LNCaP clone FGC (cell line): ENCODE data around the gene DLX5.

ENCODE experiments used
- DNase-seq: peaks from one replicate; pipeline ENCODE4 v3.0.0-alpha.2; 2011; ENCODE audit warnings: low read depth
- H3K4me3 ChIP-seq: 2 replicates; pipeline ENCODE4 v1.5.1; 2011; ENCODE audit warnings: mild to moderate bottlenecking, low read depth, low read length, control low read depth
- TF ChIP-seq, protein P1 (sequence below): IDR thresholded peaks from 2 replicates; pipeline ENCODE4 v1.5.1; 2012; ENCODE audit warnings: mild to moderate bottlenecking; ENCODE audit not compliant: control insufficient read depth, insufficient read depth; ENCODE audit errors: extremely low read depth

DLX5 gene

DNA sequence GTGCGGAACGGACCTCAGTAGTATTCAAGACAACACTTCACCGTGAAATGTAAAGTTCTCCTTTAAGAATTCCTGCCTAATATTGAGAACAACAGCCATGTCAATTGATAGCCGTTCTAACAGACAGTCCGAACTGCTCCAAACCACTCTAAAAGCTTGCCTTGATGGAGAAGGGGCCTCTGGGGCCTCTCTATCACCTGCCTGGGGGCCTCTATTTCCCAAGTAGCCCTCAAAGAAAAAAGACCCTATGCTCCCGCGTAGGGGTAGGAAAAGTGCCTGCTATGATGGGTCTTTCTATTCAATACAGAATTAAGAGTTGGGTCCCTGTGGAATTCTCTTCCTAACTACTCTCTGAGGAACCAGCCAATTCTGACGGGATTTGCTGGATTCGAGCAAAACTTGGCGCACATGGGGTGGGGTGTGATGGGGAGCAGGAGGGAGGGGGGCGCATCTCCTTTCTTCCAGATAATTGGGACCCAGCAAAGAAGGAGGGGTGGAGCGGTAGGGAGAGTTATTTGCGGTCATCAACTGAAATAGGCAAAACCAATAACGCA, 27.6 kb downstream of the DLX5 start:
- DNase-seq = no peak

DNA sequence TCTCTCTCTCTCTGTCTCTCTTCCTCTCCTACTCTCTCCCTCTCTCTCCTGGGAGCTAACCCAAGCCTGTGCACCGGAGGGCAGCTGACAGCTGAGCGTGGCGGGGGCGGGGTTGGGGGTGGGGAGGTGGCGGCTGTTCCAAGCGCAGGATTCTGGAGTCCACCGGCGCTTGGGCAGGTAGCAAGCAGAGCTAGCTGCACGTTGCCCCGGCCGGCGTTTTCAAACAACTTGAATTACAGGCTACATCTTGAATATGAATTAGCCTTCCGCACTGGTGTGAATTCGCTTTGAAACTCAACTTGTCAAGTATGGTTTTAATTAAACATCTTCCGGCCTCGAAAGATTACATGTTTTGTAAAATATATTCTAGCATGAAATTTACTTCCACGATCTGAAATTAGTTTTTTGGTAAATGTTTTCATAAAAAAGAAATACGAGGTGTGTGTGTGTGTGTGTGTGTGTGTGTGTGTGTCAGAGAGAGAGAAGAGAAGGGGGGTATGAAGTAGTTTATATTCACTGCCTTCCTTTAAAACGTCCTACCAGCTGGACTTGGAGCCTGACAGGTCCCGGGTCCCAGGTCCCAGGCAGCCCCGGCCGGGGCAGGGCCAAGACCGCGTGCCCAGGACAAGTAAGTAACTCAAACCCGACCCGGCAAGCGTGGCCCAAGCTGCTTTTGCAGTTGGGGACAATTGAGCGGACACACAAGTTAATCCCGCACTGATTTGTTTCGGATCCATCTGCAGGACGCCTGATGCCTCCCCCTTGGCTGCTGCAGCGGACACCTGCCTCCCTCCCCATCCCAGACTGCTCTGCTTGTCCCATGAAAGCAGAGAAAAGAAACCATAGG, 28.3 kb downstream of the DLX5 start:
- TF ChIP-seq, protein P1, sequence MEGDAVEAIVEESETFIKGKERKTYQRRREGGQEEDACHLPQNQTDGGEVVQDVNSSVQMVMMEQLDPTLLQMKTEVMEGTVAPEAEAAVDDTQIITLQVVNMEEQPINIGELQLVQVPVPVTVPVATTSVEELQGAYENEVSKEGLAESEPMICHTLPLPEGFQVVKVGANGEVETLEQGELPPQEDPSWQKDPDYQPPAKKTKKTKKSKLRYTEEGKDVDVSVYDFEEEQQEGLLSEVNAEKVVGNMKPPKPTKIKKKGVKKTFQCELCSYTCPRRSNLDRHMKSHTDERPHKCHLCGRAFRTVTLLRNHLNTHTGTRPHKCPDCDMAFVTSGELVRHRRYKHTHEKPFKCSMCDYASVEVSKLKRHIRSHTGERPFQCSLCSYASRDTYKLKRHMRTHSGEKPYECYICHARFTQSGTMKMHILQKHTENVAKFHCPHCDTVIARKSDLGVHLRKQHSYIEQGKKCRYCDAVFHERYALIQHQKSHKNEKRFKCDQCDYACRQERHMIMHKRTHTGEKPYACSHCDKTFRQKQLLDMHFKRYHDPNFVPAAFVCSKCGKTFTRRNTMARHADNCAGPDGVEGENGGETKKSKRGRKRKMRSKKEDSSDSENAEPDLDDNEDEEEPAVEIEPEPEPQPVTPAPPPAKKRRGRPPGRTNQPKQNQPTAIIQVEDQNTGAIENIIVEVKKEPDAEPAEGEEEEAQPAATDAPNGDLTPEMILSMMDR = no peak
- H3K4me3 ChIP-seq = no peak overlapping the region
- no peak for DNase-seq

More for the DNA sequence above, 27.6 kb downstream of the DLX5 start:
- H3K4me3 ChIP-seq = no peak overlapping the region
- TF ChIP-seq, protein P1 = no peak

DNA sequence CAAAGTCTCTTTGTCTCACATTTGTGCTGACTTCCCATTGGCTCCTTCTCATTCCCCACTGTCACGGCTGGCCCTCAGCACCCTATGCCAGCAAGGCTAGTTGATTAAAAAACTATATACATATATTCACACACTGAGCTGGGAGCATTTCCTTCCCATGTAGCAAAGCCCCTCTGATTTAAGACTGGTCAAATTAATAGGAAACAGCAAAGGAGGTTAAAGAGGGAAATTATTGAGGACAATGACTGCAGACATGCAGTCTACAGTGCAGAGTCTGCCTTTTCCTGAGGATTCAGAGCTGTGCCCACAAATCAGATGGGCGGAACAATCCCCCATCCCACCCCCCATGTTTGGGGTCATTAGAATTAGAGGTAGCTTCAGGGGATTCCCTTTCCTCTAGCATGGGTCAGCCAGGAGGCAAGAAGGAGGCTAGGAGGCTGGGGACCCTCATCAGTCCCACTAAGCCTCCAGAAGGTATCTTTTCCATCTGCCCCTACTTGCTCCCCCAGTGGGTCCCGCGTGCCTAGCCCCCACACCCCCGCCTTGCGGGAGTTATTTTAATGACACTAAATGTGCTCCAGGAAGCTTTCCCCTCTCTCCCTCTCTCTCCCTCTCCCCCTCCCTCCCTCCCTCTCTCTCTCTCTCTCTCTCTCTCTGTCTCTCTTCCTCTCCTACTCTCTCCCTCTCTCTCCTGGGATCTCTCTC, 29.1 kb downstream of the DLX5 start:
- TF ChIP-seq, protein P1 = no peak
- no peak for DNase-seq
- H3K4me3 ChIP-seq = no peak overlapping the region

DNA sequence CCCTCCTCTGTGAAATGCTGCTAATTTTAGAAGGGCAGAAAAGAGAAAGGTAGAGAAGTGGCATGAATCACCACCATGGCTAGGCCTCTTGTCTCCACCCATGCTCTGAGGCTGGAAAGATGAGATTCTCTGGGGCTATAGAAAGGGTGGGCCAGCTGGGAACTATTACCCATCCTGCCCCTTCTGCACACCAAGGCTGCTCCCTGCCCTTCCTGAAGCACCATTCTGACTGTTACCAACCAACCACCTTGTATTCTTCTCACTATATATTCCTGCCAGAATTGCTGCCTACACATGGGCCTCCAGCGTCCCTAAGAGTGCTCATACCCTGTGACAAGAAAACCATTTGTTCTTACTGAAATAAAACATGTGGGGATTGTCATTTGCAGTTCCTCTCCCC, 30.7 kb downstream of the DLX5 start:
- H3K4me3 ChIP-seq = no peak overlapping the region
- DNase-seq = no peak
- TF ChIP-seq, protein P1 = no peak

DNA sequence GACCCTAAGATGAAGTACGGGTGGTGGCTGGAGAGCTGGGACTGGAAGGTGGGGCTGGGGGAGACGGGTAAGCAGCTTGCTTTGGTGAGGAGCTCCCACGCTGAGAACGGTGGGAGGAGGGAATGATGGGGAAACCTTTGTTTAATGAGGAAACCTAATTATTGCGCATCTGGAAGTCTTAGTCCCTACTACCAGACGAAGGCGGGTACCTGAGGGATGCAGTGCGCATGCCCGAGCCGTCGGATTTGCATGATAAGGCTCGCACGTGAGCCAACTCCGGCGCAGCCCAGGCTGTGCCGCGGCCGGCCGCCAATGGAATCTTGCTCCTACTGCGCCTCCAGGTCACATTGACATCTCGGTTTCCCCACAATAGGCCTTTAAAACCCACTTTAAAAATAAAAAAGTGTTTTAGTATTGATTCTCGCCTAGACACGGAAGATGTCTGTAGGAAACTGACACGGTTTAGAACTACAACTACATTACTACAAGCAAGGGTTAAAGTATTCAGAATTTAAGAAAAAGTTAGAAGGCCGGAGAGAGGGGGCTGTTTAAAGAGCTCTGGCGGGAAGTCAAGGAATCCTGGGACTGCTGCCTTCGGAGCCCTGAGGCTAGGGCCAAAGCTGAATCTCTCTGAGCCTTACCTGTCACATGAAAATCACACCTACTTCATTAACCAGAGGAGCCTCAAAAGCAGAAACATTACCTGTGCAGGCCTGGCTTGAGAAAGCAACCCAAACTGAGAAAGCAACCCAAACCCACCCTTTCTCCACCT, 31.4 kb downstream of the DLX5 start:
- no peak overlapping the region for H3K4me3 ChIP-seq
- no peak for DNase-seq
- TF ChIP-seq, protein P1 = no peak

DNA sequence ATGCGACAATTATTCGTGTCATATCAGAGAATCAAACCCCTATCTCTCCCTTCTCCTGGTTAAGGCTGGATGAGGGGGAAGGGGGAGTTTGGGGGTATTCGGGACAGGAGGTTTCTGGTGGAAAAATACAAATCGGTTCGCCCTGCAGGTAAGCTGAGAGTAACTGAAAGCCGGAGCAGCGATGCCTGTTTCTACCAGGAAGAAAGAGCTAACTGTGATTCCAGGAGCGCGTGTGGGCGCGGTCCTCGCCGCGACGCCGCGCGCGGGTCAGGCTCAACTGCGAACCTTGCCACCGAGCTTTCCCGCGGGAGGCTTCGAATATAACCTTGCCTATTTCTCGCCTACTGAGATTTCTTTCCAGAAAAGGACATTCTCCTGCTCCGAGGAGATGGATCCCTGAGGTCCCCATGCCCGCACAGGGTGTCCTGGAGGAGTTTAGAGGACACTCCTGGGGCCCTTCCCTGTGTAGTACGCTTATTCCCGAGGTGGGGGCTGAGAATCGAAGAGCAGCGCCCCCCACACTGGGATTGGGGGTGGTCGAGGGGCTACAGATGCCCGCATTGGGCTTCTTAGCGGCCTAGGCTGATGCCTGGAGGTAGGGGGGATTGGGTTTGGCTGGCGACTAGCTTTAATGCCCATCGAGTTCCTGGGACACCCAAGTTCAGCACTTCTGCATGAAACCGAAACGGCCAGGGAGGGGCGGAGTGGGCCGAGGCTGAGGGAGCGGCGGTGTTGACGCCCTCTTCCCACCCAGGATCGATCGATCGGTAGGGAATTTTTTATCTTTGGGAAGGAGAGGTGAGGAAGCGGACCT, 32.2 kb downstream of the DLX5 start:
- no peak overlapping the region for H3K4me3 ChIP-seq
- TF ChIP-seq, protein P1 = no peak
- no peak for DNase-seq
